ENCODE data around the gene SLC49A3. TPM values are rescaled to one million over a fixed set of nuclear protein-coding genes. Genes with fewer than 3 reads are reported as not detected.

Gene SLC49A3
- total RNA-seq, 1 donor from 2014 or later = 6.2 TPM

DNA sequence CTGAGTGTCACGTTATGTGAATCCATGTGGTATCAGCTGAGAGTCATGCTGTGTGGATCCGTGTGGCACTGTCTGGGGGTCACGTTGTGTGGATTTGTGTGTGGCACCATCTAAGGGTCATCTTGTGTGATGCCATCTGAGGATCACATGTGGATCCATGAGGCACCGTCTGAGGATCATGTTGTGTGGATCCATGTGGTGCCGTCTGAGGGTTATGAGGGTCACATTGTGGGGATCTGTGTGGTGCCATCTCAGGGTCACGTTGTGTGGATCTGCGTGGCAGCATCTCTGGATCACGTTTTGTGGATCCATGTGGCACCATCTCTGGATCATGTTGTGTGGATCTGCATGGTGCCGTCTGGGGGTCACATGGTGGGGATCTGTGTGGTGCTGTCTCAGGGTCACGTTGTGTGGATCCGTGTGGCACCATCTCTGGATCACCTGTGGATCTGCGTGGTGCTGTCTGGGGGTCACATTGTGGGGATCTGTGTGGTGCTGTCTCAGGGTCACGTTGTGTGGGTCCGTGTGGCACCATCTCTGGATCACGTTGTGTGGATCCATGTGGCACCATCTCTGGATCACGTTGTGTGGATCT is 56.7 kb downstream of the SLC49A3 start:
- Histone ChIP-seq H2AFZ (ENCODE audit: low read depth, low read length) (no peak overlapping the region), H3K36me3 (ENCODE audit: insufficient read depth, low read length) (no peaks in the 10 kb centered on the region), H3K4me3 (ENCODE audit: insufficient read depth, low read depth, low read length) (no peak overlapping the region), H3K4me2 (ENCODE audit: low read length) (no peak overlapping the region), H3K27me3 (ENCODE audit: insufficient read depth, low read length) (no peaks in the 10 kb centered on the region), H4K20me1 (ENCODE audit: insufficient read depth, low read length) (no peaks in the 10 kb centered on the region), H3K9ac (ENCODE audit: low read length) (no peak overlapping the region), H3K4me1 (ENCODE audit: insufficient read depth, low read length) (no peaks in the 10 kb centered on the region), H3K9me3 (ENCODE audit: insufficient read depth, low read depth, low read length) (peaks cover 20% of the 10 kb centered on the region), H3K79me2 (ENCODE audit: insufficient read depth, low read length) (no peaks in the 10 kb centered on the region), H3K27ac (ENCODE audit: low read depth, low read length) (no peak overlapping the region)
- H3K36me3 Mint-ChIP-seq (ENCODE audit: low read depth, unreplicated experiment) = no peaks in the 10 kb centered on the region
- H3K9me3 Mint-ChIP-seq (ENCODE audit: unreplicated experiment) = peaks cover 21% of the 10 kb centered on the region
- FAIRE-seq = no peak
- TF ChIP-seq, protein P1, sequence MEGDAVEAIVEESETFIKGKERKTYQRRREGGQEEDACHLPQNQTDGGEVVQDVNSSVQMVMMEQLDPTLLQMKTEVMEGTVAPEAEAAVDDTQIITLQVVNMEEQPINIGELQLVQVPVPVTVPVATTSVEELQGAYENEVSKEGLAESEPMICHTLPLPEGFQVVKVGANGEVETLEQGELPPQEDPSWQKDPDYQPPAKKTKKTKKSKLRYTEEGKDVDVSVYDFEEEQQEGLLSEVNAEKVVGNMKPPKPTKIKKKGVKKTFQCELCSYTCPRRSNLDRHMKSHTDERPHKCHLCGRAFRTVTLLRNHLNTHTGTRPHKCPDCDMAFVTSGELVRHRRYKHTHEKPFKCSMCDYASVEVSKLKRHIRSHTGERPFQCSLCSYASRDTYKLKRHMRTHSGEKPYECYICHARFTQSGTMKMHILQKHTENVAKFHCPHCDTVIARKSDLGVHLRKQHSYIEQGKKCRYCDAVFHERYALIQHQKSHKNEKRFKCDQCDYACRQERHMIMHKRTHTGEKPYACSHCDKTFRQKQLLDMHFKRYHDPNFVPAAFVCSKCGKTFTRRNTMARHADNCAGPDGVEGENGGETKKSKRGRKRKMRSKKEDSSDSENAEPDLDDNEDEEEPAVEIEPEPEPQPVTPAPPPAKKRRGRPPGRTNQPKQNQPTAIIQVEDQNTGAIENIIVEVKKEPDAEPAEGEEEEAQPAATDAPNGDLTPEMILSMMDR (IDR thresholded peaks at IDR 0.05; ENCODE audit: insufficient read depth, low read depth, low read length) = no peak
- TF ChIP-seq EZH2 (IDR thresholded peaks at IDR 0.05; ENCODE audit: insufficient read depth, low read length) = no peak
- H3K4me1 Mint-ChIP-seq (ENCODE audit: low read depth, unreplicated experiment) = no peaks in the 10 kb centered on the region
- no peak overlapping the region for H3K27ac Mint-ChIP-seq (ENCODE audit: unreplicated experiment)
- no peak overlapping the region for H3K4me3 Mint-ChIP-seq (ENCODE audit: unreplicated experiment)
- DNase-seq (ENCODE audit: low read depth) = no peak
- H3K27me3 Mint-ChIP-seq (ENCODE audit: low read depth, unreplicated experiment) = peaks cover 34% of the 10 kb centered on the region

Other genes starting within 250 kb of the SLC49A3 start
- gene ZNF721, start 190.0 kb downstream of the SLC49A3 start, total RNA-seq = 23.7 and 26.3 TPM in 2 replicates
- 53.0 and 53.4 TPM in 2 replicates for gene PIGG, start 189.9 kb downstream of the SLC49A3 start, total RNA-seq
- 4.4 and 6.2 TPM in 2 replicates for gene TMEM271, start 112.9 kb downstream of the SLC49A3 start, total RNA-seq
- gene PDE6B, start 63.6 kb downstream of the SLC49A3 start, total RNA-seq = 2.8 and 3.7 TPM in 2 replicates
- 255 and 263 TPM in 2 replicates for gene ATP5ME, start 14.9 kb downstream of the SLC49A3 start, total RNA-seq
- gene MYL5, start 14.6 kb downstream of the SLC49A3 start, total RNA-seq = 17.5 and 21.9 TPM in 2 replicates
- gene PCGF3, start 16.7 kb upstream of the SLC49A3 start, total RNA-seq = 61.1 and 65.7 TPM in 2 replicates
- gene CPLX1, start 137.0 kb upstream of the SLC49A3 start, total RNA-seq = 0.41 and 1.9 TPM in 2 replicates
- 86.9 and 89.9 TPM in 2 replicates for gene GAK, start 243.2 kb upstream of the SLC49A3 start, total RNA-seq
- gene TMEM175, start 243.3 kb upstream of the SLC49A3 start, total RNA-seq = 22.1 and 27.8 TPM in 2 replicates